Fibroblast of lung (primary cell): Measurements from ENCODE around the gene ATP1A2. TPM values are rescaled to one million over a fixed set of nuclear protein-coding genes. Genes with fewer than 3 reads are reported as not detected.
A peak's percentile ranks its signal among the peaks of the same experiment; 100 is the strongest.

Experiments
- DNase-seq, 2 donors: peaks; one replicate each; pipeline versions ENCODE4 v3.0.0 to v3.0.0-alpha.2; 2010; ENCODE audit warnings: low read depth in 2 of 2
- H2AFZ ChIP-seq: 2 replicates; pipeline ENCODE4 v1.5.1; 2012; ENCODE audit warnings: low read length, control low read depth, inconsistent platforms
- H3K27ac ChIP-seq: 2 replicates; pipeline ENCODE4 v1.5.1; 2011; ENCODE audit warnings: low read length, control low read depth; ENCODE audit not compliant: insufficient read depth
- H3K27me3 ChIP-seq: 2 replicates; pipeline ENCODE4 v1.5.1; 2011; ENCODE audit warnings: mild to moderate bottlenecking, low read length; ENCODE audit not compliant: control insufficient read depth, insufficient read depth
- H3K36me3 ChIP-seq: 2 replicates; pipeline ENCODE4 v1.5.1; 2011; ENCODE audit warnings: low read length; ENCODE audit not compliant: control insufficient read depth, insufficient read depth
- H3K4me1 ChIP-seq: 2 replicates; pipeline ENCODE4 v1.5.1; 2011; ENCODE audit warnings: low read length; ENCODE audit not compliant: control insufficient read depth, insufficient read depth; ENCODE audit errors: extremely low read depth
- H3K4me2 ChIP-seq: 2 replicates; pipeline ENCODE4 v1.5.1; 2011; ENCODE audit warnings: low read length, control low read depth; ENCODE audit not compliant: insufficient read depth; ENCODE audit errors: extremely low read depth
- H3K4me3 ChIP-seq, 4 experiments: fragments of 200-600 bp in 1 of 4; sonication (generic) in 1 of 4; replicated peaks in 1 of 4; 2 replicates each; pipeline ENCODE4 v1.5.1; 2011 to 2016; ENCODE audit warnings: low read length in 4 of 4, low read depth in 3 of 4, mild to moderate bottlenecking in 3 of 4, control low read depth in 2 of 4, inconsistent platforms in 1 of 4, mixed read lengths in 1 of 4; ENCODE audit not compliant: insufficient read depth in 1 of 4; ENCODE audit errors: control extremely low read depth in 1 of 4
- H3K79me2 ChIP-seq: 2 replicates; pipeline ENCODE4 v1.5.1; 2012; ENCODE audit warnings: mild to moderate bottlenecking, low read length, inconsistent platforms; ENCODE audit not compliant: control insufficient read depth, insufficient read depth
- H3K9ac ChIP-seq: 2 replicates; pipeline ENCODE4 v1.5.1; 2011; ENCODE audit warnings: mild to moderate bottlenecking, low read length, control low read depth; ENCODE audit not compliant: insufficient read depth
- H3K9me3 ChIP-seq: 2 replicates; pipeline ENCODE4 v1.5.1; 2012; ENCODE audit warnings: low read depth, low read length; ENCODE audit not compliant: control insufficient read depth, insufficient read depth
- H4K20me1 ChIP-seq: 2 replicates; pipeline ENCODE4 v1.5.1; 2011; ENCODE audit warnings: low read length; ENCODE audit not compliant: control insufficient read depth, insufficient read depth; ENCODE audit errors: extremely low read depth
- CTCF ChIP-seq, 2 donors: IDR thresholded peaks in 1 of 2; conservative IDR thresholded peaks in 1 of 2; 1 replicate in 1 of 2; 2 replicates in 1 of 2; pipeline ENCODE4 v1.5.1; 2011 to 2012; ENCODE audit warnings: low read length in 2 of 2, control low read depth in 1 of 2, inconsistent platforms in 1 of 2, low read depth in 1 of 2, mild to moderate bottlenecking in 1 of 2
- EZH2 ChIP-seq: IDR thresholded peaks from 2 replicates; pipeline ENCODE4 v1.5.1; 2012; ENCODE audit warnings: low read length, control low read depth, mild to moderate bottlenecking; ENCODE audit errors: missing control alignments
- polyA plus RNA-seq, 2 donors: library from polyadenylated mRNA; depleted of rRNA in 1 of 2; stranded (reverse) in 1 of 2; unstranded in 1 of 2; fragments of >200 nt; gene quantifications; 2 replicates each; pipeline ENCODE4 v1.2.1, GENCODE V29; 2011 to 2012; ENCODE audit warnings: missing spikeins in 1 of 2
- total RNA-seq: library from RNA; depleted of rRNA; stranded (reverse); fragments of >200 nt; gene quantifications from 2 replicates; pipeline ENCODE4 v1.2.1, GENCODE V29; 2014

The ATP1A2 gene
- total and polyA plus RNA-seq, 2 donors (not counting 1 experiment from before 2014, with no cell fraction given), result 0.44 to 1.8 TPM

DNA sequence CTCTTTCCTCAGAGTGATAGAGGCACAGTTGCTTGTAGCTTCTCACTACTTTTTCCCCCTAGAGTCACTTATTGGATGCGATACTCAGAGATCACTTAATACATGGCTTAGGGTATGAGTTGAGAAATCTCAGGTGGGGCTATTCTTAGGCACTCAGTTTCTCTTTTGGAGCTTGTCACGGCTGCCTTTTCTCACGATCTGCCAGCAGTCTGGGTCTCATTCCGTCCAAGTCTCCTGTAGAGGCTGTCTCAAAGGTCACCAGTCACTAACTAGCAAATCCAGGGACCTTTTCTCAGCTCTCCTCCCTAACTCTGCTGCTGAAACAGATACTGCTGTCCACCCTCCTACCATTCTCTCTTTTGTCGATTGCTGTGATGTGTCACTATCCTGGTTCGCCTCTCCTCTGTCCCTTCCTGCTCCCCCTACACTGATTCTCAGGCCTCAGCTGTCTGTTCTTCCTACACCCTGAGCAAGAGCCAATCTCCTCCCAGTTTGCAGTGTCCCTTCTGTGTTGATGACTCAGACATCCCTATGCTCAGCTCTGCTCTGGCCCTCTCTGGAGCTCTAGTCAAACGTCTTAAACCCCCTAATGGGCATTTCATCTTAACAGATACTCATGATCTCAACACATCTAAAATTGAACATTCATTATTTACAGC is 12.4 kb downstream of the ATP1A2 start:
- peaks cover 4% of the 10 kb centered on the region for H3K4me1 ChIP-seq
- H3K9ac ChIP-seq, result no peak overlapping the region
- H3K27me3 ChIP-seq, result peaks cover 8% of the 10 kb centered on the region
- no peaks in the 10 kb centered on the region for H3K79me2 ChIP-seq
- no peaks in the 10 kb centered on the region for H3K9me3 ChIP-seq
- H3K36me3 ChIP-seq, result no peaks in the 10 kb centered on the region
- no peak overlapping the region for H3K4me2 ChIP-seq
- H2AFZ ChIP-seq, result no peak overlapping the region
- no peaks in the 10 kb centered on the region for H4K20me1 ChIP-seq
- no peak overlapping the region for H3K27ac ChIP-seq
- DNase-seq, result peak; percentile 38 to 69
- TF ChIP-seq EZH2 (no peak), CTCF (conservative IDR thresholded peaks at IDR 0.05 in 1 of 2, IDR thresholded peaks at IDR 0.05 in 1 of 2; ENCODE audit: low read depth in 1 of 2, low read length in 2 of 2) (no peak)
- no peak overlapping the region for H3K4me3 ChIP-seq

DNA sequence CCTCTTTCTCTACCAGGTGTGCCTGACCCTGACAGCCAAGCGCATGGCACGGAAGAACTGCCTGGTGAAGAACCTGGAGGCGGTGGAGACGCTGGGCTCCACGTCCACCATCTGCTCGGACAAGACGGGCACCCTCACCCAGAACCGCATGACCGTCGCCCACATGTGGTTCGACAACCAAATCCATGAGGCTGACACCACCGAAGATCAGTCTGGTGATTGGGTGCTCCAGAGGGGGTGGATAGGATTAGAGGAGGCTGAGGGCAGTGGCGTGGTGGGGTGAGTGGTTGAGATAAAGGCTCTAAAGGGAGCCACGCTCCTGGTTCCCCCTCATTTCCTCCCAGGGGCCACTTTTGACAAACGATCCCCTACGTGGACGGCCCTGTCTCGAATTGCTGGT is 13.1 kb downstream of the ATP1A2 start:
- H3K9me3 ChIP-seq, result no peaks in the 10 kb centered on the region
- H3K4me1 ChIP-seq, result peaks cover 4% of the 10 kb centered on the region
- no peak overlapping the region for H3K27ac ChIP-seq
- no peak overlapping the region for H3K4me2 ChIP-seq
- no peaks in the 10 kb centered on the region for H4K20me1 ChIP-seq
- no peak overlapping the region for H2AFZ ChIP-seq
- no peaks in the 10 kb centered on the region for H3K36me3 ChIP-seq
- H3K79me2 ChIP-seq, result no peaks in the 10 kb centered on the region
- no peak overlapping the region for H3K4me3 ChIP-seq
- DNase-seq, result no peak
- TF ChIP-seq EZH2 (no peak), CTCF (conservative IDR thresholded peaks at IDR 0.05 in 1 of 2, IDR thresholded peaks at IDR 0.05 in 1 of 2; ENCODE audit: low read depth in 1 of 2, low read length in 2 of 2) (no peak)
- peaks cover 12% of the 10 kb centered on the region for H3K27me3 ChIP-seq
- no peak overlapping the region for H3K9ac ChIP-seq

DNA sequence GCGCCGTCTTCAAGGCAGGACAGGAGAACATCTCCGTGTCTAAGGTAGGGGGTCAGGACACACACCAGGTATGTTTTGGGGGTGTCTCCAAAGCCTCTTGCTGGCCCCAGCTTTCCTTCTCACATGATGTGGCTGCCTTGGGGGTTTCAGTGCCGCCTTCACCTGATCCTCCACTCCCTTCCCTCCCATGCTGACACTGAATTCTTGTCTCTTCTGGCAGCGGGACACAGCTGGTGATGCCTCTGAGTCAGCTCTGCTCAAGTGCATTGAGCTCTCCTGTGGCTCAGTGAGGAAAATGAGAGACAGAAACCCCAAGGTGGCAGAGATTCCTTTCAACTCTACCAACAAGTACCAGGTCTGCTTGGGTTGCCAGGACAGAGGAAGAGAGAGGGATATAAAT is 13.5 kb downstream of the ATP1A2 start:
- H3K9me3 ChIP-seq, result no peaks in the 10 kb centered on the region
- peaks cover 4% of the 10 kb centered on the region for H3K4me1 ChIP-seq
- H4K20me1 ChIP-seq, result no peaks in the 10 kb centered on the region
- H3K4me3 ChIP-seq, result no peak overlapping the region
- H3K9ac ChIP-seq, result no peak overlapping the region
- H2AFZ ChIP-seq, result no peak overlapping the region
- no peaks in the 10 kb centered on the region for H3K36me3 ChIP-seq
- TF ChIP-seq EZH2 (no peak), CTCF (conservative IDR thresholded peaks at IDR 0.05 in 1 of 2, IDR thresholded peaks at IDR 0.05 in 1 of 2; ENCODE audit: low read depth in 1 of 2, low read length in 2 of 2) (no peak)
- H3K27me3 ChIP-seq, result peaks cover 12% of the 10 kb centered on the region
- no peaks in the 10 kb centered on the region for H3K79me2 ChIP-seq
- no peak overlapping the region for H3K27ac ChIP-seq
- peak in 1 of 2 donors; percentile 31 for DNase-seq
- H3K4me2 ChIP-seq, result no peak overlapping the region
